ENCODE results near the gene YDJC.
"Not testable (repeated sequence)": the region's sequence is repeated elsewhere in the genome, so short reads cannot be mapped to it uniquely, and the experiment has no call there.

Gene YDJC, protein sequence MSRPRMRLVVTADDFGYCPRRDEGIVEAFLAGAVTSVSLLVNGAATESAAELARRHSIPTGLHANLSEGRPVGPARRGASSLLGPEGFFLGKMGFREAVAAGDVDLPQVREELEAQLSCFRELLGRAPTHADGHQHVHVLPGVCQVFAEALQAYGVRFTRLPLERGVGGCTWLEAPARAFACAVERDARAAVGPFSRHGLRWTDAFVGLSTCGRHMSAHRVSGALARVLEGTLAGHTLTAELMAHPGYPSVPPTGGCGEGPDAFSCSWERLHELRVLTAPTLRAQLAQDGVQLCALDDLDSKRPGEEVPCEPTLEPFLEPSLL

DNA sequence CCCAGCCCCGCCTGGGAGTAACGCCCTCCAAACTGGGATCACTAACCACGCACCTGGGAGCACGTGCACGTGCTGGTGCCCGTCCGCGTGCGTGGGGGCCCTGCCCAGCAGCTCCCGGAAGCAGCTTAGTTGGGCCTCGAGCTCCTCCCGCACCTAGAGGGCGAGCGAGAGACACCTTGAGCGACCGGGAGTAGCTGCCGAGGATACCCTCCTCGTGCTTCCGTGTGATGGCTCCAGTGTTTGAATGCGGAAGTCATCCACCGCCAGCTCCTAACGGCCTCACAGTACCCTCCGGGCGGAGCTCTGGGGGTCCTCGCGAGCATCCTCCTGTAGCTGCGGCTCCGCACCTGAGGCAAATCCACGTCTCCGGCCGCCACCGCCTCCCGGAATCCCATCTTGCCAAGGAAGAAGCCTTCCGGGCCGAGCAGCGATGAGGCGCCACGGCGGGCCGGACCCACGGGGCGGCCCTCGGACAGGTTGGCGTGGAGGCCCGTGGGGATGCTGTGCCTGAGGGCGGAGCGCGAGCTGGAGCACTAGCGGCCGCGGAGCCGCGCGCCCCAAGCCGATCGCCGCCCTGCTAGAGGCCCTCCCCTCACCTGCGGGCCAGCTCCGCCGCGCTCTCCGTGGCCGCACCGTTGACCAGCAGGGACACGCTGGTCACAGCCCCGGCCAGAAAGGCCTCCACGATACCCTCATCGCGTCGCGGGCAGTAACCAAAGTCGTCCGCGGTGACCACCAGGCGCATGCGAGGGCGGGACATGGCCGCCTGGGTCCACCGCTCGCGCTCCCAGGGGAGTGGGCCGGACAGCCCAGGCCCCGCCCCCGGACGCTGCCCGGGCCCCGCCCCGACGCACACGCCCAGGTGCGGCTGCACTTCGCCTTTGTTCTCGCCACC lies at the start of gene YDJC:
TSS of gene YDJC (minus strand) at position 768 of the 895 bp plus-strand sequence. CDS start at position 760, 8 bp downstream.
- TF ChIP-seq, protein P1, sequence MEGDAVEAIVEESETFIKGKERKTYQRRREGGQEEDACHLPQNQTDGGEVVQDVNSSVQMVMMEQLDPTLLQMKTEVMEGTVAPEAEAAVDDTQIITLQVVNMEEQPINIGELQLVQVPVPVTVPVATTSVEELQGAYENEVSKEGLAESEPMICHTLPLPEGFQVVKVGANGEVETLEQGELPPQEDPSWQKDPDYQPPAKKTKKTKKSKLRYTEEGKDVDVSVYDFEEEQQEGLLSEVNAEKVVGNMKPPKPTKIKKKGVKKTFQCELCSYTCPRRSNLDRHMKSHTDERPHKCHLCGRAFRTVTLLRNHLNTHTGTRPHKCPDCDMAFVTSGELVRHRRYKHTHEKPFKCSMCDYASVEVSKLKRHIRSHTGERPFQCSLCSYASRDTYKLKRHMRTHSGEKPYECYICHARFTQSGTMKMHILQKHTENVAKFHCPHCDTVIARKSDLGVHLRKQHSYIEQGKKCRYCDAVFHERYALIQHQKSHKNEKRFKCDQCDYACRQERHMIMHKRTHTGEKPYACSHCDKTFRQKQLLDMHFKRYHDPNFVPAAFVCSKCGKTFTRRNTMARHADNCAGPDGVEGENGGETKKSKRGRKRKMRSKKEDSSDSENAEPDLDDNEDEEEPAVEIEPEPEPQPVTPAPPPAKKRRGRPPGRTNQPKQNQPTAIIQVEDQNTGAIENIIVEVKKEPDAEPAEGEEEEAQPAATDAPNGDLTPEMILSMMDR (IDR thresholded peaks at IDR 0.05; ENCODE audit: insufficient read depth, missing control alignments), result peak; percentile 50
- no peak for FAIRE-seq
- peak; percentile 84 for DNase-seq (ENCODE audit: insufficient read length, low spot score)

DNA sequence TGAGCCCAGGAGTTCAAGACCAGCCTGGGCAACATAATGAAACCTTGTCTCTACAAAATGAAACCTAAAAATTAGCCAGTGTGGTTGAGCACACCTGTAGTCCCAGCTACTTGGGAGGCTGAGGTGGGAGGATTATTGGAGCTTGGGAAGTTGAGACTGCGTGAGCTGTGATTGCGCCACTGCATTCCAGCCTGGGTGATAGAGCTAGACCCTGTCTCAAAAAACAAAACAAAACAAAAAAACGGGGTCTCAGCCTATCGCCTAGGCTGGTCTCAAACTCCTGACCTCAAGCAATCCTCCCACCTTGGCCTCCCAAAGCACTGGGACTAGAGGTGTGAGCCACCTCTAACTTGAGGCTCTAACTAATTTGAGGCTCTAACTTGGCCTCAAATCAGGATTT lies 49.6 kb upstream of the YDJC start:
- TF ChIP-seq, protein P1 (IDR thresholded peaks at IDR 0.05; ENCODE audit: insufficient read depth, missing control alignments), result no peak
- FAIRE-seq, result no peak
- DNase-seq (ENCODE audit: insufficient read length, low spot score), result no peak

DNA sequence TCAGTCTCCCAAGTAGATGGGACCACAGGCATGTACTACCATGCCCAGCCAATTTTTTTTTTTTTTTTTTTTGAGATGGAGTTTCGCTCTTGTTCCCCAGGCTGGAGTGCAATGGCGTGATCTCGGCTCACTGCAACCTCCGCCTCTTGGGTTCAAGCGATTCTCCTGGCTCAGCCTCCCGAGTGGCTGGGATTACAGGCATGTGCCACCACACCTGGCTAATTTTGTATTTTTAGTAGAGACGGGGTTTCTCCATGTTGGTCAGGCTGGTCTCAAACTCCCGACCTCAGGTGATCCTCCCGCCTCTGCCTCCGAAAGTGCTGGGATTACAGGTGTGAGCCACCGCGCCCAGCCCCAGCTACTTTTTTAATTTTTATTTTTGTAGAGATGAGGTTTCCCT lies 49.0 kb upstream of the YDJC start:
- not testable (repeated sequence) for DNase-seq (ENCODE audit: insufficient read length, low spot score); FAIRE-seq

DNA sequence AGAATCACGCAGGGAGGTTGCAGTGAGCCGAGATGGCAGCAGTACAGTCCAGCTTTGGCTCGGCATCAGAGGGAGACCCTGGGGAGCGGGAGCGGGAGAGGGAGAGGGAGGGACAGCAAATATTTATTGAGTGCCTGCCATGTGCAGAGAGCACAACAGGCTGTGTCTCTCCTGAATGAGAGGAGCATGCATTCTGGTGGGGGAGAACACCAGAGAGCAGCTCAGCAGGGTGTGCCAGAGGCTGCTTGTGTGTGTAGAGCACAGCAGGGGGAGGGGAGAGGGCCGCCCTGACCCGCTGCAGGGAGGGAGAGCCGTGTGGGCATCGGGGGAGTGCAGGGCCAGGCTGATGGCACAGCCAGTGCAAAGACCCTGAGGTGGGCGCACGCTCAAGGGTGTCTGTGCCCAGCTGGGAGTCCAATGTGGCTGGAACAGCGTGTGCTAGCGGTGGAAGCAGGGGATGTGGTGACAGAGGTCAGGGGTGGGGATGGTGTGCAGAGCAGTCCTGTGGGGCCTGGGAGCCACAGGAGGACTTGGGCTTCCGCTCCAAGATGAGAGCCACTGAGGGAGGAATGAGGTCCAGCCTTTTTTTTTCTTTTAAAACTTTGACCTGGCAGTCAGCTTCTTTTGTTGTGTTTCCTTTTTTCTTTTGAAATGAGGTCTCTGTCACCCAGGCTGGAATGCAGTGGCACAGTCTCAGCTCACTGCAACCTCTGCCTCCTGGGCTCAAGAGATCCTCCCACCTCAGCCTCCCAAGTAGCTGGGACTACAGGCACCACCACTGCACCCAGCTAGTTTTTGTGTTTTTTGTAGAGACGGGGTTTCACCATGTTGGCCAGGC lies 48.0 kb upstream of the YDJC start:
- DNase-seq (ENCODE audit: insufficient read length, low spot score) (no peak), FAIRE-seq (no peak)
- TF ChIP-seq, protein P1 (IDR thresholded peaks at IDR 0.05; ENCODE audit: insufficient read depth, missing control alignments), result no peak

DNA sequence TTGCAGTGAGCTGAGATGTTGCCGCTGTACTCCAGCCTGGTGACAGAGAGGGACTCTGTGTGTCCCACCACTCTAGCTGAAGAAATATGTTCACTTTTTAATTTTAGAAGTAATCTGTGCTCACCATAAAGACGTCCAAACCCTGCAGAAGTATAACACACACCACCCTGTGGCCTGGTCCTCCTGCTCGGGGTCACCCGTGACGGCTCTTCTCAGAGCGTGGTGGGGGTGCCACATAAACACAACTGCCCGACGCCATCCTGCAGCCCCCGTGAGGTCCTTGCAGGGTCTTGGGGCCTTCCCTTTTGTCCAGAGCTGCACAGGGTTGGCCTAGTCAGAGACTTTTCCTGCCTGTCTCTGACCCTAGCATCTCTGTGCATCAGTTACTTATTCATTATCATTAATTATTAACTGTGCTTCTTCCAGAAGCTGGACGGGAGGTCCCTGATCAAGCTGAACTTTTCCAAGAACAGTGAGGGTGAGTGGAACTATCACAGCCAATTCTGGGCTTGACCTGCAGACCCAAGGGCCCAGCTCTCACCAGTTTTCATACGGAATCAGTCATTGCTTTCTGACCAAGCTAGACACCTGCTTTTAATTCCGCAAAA lies 44.9 kb upstream of the YDJC start:
- TF ChIP-seq, protein P1 (IDR thresholded peaks at IDR 0.05; ENCODE audit: insufficient read depth, missing control alignments), result no peak
- FAIRE-seq (no peak), DNase-seq (ENCODE audit: insufficient read length, low spot score) (no peak)

DNA sequence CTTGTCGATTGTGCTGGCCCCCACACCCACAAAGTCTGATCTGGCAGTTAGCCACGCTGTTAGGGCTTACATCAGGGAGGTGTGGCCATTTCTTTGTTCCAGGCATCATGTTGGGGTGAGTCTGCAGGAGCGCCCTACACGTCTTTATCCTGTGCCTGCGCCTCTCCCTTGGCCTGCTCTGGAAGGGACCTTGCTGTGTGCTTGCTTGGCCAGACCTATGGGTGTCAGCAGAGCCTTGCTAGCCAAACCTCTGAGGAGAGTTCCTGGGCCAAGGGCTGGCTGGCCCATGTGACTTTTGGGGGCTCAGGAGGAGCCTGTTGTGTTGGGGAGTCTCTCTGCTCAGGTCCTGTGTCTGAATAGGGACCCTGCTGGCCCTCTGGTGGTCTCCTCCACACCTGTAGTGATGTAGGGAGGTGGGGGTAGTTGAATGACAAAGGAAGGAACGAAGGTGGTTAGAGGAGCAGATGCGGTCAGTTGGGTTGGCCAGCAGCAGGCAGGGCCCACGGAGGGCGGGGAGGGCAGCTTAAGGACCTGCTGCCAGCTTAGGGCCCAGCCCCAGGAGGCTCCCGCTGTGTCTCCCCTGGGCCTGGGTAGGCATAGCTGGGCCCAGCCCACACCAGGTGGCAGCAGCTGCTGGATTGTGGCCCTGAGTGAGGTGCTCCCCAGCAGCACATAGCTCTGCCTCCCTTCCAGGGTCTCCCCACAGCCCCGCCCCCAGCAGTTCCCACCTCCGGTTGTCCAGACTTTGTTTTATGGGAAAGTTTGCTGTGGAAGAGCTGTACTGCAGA lies 43.9 kb upstream of the YDJC start:
- TF ChIP-seq, protein P1 (IDR thresholded peaks at IDR 0.05; ENCODE audit: insufficient read depth, missing control alignments), result no peak
- FAIRE-seq (no peak), DNase-seq (ENCODE audit: insufficient read length, low spot score) (no peak)

All from D721Med (cell line).